ENCODE measurements around the gene TRIP6. TPM values are rescaled to one million over a fixed set of nuclear protein-coding genes. Genes with fewer than 3 reads are reported as not detected.

TRIP6 gene
- polyA plus RNA-seq, 3 donors = 37.1 to 57.1 (median 51.7) TPM

DNA sequence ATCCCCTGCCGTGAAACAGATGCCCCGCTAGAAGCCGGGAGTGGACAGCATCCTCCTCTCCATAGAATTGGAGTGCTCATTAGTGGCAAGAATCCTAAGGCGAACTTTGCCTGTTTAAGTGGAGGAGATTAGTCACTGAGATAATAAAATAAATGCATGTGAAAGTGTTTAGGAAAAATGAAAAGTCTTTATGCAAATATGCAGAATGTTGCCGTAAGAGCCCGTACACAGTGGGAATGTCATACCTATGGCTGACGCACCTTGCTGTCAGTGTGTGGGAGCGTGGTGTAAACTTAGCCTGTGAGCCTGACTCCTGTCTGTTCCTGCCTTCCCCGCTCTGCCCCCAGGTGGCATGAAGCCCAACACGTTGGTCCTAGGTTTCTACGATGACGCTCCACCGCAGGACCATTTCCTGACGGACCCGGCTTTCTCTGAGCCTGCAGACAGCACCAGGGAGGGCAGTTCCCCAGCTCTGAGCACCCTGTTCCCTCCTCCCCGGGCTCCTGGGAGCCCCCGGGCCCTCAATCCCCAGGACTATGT is 1.7 kb upstream of the TRIP6 start:
- no peak overlapping the region for H3K27ac ChIP-seq (ENCODE audit: low read depth, low read length)
- 51 to 91% (median 64%) methylated on average over 17 of the region's 17 CpGs for WGBS, 3 donors

DNA sequence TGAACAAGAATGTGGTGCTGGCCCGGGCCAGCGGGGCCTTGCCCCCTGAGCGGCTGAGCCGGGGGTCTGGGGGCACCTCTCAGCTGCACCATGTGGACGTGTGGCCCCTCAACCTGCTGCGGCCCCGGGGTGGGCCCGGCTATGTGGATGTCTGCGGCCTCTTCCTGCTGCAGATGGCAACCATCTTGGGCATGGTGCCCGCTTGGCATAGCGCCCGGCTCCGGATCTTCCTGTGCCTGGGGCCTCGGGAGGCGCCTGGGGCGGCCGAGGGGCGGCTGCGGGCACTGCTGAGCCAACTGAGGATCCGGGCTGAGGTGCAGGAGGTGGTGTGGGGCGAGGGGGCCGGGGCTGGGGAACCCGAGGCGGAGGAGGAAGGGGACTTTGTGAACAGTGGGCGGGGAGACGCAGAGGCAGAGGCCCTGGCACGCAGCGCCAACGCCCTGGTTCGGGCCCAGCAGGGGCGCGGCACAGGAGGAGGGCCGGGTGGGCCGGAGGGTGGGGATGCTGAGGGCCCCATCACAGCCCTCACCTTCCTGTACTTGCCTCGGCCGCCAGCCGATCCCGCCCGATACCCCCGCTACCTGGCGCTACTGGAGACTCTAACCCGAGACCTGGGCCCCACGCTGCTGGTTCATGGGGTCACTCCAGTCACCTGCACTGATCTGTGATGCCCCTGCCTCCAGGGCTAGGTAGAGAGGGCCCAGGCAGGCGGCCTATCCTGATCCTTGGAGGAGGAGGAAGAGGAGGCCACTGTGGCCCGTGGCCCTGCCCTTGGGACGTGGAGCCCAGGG is 1.1 kb upstream of the TRIP6 start:
- 31 to 59% (median 48%) methylated on average over 43 to 46 of the region's 46 CpGs for WGBS, 3 donors

DNA sequence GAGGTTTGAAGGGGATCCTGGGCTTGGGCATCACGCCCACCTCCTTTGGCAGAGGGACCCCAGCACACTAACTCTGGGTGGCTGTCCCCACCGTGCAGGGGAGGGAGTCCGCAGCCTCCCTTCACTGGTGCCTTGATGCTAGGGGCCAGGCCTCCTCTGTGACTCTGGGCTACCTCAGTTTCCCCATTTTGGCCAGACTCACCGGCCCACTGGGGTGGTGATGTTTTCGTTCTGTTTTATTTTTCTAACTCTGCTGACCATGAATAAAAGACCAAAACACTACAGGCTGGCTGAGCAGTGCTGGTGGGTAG is 503 bp upstream of the TRIP6 start:
- H3K27ac ChIP-seq (ENCODE audit: low read depth, low read length) = peak overlapping the region; percentile 42
- 35 to 70% (median 44%) methylated on average over 5 of the region's 5 CpGs for WGBS, 3 donors

More for the DNA sequence above, 1.1 kb upstream of the TRIP6 start:
- H3K27ac ChIP-seq (ENCODE audit: low read depth, low read length) = no peak overlapping the region

DNA sequence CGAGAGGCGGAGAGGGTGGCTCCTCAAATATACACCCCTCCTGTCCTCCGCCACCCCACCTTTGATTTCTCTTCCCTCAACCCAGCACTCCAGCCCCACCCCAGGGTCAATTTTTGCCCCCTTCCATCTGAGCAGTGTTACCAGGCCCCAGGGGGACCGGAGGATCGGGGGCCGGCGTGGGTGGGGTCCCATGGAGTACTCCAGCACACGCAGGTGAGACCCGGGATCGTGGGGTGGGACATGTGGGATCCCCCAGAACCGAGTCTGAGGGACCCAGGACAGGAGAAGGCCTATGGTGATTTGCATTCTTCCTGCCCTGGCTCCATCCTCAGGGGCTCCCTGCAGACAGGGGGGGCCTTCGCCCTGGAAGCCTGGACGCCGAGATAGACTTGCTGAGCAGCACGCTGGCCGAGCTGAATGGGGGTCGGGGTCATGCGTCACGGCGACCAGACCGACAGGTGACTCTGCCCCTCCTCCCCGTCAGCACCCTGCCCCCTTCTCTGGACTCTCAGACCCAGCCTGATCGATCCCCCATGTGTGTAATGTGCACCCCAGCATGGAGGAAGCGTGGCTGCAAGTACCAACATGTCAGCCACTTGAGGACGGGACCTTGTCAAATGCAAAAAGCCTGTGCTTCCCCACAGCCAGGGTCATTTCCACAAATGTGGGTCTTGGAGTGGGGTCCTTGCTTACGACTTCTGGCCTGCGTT is 744 bp downstream of the TRIP6 start:
- H3K27ac ChIP-seq (ENCODE audit: low read depth, low read length) = peak overlapping the region; percentile 36
- 30 to 35% (median 32%) methylated on average over 22 to 27 of the region's 27 CpGs for WGBS, 3 donors

DNA sequence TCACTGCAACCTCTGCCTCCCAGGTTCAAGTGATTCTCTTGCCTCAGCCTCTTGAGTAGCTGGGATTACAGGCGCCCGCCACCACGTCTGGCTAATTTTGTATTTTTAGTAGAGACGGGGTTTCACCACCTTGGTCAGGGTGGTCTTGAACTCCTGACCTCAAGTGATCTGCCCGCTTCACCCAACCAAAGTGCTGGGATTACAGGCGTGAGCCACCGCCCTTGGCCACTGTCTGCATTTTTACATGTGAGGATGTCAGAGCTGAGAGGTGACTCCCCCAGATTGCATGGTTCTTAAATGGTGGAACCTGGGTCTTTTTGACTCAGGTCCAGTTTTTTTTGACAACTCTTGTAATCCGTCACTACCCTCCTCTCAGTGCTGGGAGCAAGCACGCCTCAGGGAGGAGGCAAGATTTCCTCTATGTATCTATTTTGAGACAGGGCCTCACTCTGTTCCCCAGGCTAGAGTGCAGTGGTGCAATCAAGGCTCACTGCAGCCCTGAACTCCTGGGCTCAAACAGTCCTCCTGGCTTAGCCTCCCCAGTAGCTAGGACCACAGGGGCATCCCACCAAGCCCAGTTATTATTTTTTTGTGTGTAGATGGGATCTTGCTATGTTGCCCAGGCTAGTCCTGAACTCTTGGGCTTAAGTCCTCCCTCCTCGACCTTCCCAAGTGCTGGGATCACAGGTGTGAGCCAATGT is 6.6 kb downstream of the TRIP6 start:
- H3K27ac ChIP-seq (ENCODE audit: low read depth, low read length) = no peak overlapping the region
- WGBS, 3 donors = 78 to 90% (median 89%) methylated on average over 10 of the region's 10 CpGs

DNA sequence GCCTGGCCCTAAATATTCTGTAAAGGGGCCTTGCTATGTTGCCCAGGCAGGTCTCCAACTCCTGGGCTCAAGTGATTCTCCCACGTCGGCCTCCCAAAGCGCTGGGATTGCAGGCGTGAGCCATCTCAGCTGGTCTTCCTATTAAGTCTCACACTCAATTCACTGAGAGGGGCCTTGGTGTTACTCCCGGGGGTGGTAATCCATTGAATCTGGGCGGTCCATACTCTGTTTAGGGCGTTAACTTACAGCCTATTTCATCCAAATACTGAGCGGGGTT is 7.1 kb downstream of the TRIP6 start:
- peak overlapping the region; percentile 19 for H3K27ac ChIP-seq (ENCODE audit: low read depth, low read length)
- WGBS, 3 donors = 53 to 64% (median 56%) methylated on average over 8 of the region's 8 CpGs

DNA sequence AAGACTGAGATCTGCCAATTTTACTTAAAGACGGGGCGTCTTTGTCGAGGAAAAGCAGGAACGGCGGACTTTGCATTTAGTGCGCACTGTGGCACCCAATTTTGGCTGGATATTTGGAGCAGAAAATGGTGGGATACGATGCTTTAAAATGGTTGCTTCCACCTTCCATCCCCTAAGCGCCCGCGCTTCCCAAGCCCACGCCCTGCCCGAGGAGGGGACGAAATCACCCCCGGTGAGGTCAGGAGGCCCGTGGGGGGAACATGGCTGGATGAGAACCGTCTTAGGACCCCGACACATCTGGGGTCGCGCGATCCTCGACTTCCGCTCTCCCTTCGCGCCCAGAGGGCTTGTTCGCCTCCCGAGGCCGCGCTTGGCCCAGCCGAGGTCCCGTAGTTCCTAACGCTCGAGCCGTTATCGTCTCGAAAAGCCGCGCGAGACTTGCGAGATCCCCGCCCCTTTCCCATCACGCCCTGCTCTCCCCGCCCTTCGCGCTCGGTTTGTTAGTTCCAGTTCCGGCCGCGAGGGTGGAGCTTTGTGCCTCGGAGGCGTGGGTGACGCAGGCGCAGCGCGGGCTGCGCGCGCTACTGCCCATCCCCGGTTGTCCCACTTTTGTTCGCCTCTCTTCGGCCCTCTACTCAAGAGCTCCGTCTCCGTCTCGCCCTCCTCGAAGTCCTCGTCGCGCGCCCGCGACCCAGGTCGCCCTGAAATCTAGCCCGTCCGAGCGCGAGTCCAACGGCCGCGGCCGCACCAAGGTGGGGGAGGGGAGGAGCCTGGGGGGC is 7.6 kb downstream of the TRIP6 start, which contains the start of gene SRRT:
Gene SRRT (plus strand): TSS at position 527 of the 779 bp plus-strand sequence. CDS start 488 bp downstream, outside the sequence.
- peak within 1 kb of the TSS; percentile 86 for H3K27ac ChIP-seq (ENCODE audit: low read depth, low read length)
- WGBS, 3 donors = 1 to 3% (median 2%) methylated on average over 60 to 79 of the region's 79 CpGs

DNA sequence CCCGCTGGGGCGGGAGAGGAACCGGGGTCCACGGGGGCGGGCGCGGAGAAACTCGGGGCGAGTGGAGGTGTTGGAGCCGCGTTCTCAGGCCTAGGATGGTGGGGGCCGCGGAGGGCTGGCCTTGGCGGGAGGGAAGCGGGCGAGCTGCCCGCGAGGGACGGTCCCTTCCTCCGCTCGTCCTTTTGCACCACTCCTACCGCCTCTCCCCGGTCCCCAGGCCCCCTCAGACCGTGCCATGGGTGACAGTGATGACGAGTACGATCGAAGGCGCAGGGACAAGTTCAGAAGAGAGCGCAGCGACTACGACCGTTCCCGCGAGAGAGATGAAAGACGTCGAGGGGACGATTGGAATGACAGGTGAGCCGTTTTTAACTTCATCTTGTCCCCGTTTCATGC is 8.2 kb downstream of the TRIP6 start:
- H3K27ac ChIP-seq (ENCODE audit: low read depth, low read length) = peak overlapping the region; percentile 86
- 1% methylated on average over 28 to 39 of the region's 39 CpGs for WGBS, 3 donors

DNA sequence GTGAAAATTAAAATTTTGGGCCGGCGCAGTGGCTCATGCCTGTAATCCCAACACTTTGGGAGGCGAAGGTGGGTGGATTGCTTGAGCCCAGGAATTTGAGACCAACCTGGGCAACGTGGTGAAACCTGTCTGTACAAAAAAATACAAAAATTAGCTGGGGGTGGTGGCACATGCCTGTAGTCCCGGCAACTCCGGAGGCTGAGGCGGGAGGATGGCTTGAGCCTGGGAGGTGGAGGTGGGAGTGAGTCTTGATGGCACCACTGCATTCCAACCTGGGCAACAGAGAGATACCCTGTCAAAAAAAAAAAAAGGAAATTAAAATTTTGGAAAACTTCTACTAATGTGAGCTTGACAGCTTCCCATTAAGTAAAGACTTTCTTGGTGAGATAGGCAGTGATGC is 10.8 kb downstream of the TRIP6 start:
- 77 to 85% (median 78%) methylated on average over 7 of the region's 7 CpGs for WGBS, 3 donors
- no peak overlapping the region for H3K27ac ChIP-seq (ENCODE audit: low read depth, low read length)

DNA sequence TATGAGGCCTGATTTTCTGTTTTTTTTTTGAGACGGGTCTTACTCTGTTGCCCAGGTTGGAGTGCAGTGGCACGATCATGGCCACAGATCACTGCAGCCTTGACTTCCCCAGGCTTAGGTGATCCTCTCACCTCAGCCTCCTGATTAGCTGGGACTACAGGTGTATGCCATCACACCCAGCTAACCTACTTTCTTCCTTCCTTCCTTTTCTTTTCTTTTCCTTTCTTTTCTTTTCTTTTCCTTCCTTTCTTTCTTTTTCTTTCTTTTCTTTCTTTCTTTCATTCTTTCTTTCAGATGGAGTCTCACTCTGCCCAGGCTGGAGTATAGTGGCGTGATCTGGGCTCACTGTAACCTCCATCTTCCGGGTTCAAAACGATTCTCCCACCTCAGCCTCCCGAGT is 11.5 kb downstream of the TRIP6 start:
- WGBS, 3 donors = 71 to 88% (median 80%) methylated on average over 6 of the region's 6 CpGs
- H3K27ac ChIP-seq (ENCODE audit: low read depth, low read length) = no peak overlapping the region

DNA sequence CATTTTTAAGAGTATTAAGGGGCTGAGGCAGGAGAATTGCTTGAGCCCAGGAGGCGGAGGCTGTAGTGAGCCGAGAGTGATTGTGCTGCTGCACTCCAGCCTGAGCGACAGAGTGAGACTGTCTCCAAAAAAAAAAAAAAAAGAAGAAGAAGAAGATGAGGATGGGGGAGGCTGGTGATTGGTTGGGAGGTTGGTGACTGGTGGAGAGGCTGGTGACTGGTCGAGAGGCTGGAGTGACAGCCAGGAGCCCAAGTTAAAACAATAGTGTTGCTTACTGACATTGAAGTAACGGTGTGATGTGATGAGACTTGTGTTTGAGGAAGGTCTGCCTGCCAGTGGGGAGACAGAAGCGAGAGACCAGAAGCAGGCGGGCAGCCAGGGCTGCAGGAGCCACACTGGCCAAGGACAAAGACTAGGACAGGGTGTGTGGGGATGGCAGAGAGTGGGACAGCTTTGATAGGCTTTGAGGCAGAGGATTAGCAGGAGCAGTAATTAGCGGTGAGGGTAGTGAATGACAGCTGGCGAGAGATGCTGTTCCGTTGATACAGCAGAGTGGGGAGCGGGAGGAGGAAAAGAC is 12.6 kb downstream of the TRIP6 start:
- H3K27ac ChIP-seq (ENCODE audit: low read depth, low read length) = no peak overlapping the region
- 79 to 89% (median 86%) methylated on average over 11 of the region's 11 CpGs for WGBS, 3 donors

DNA sequence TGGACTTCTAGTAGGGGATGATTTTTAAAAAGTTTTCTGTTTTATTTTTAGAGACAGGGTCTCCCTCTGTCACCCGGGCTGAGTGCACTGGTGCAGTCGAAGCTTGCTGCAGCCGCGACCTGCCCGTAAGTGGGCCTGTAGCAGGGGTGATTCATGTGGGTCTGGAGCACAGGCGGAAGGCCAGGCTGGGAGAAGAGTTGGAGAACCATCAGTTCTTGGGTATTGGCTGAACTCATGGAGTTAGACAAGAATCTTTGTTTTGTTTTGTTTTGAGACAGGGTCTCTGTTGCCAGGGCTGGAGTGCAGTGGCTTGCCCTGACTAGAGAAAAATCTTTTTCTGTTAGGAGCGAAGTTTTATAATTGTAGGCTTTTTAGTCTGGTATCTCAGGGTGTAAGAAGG is 13.5 kb downstream of the TRIP6 start:
- no peak overlapping the region for H3K27ac ChIP-seq (ENCODE audit: low read depth, low read length)
- 89% methylated on average over 7 of the region's 7 CpGs for WGBS, 3 donors

DNA sequence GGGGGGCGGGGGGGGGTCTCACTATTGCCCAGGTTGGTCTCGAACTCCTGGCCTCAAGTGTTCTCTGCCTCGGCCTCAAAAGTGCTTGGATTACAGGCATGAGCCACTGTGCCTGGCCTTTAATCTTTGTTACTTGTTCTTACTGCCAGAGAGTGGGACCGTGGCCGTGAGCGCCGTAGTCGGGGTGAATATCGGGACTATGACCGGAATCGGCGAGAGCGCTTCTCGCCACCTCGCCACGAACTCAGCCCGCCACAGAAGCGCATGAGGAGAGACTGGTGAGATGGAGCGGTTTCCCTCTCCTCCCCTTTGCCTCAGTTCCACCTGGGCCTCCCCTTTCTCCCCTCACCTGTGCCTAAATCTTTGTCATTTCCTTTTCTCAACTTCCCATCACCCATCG is 13.9 kb downstream of the TRIP6 start:
- WGBS, 3 donors = 95 to 98% (median 96%) methylated on average over 19 to 20 of the region's 20 CpGs
- no peak overlapping the region for H3K27ac ChIP-seq (ENCODE audit: low read depth, low read length)

DNA sequence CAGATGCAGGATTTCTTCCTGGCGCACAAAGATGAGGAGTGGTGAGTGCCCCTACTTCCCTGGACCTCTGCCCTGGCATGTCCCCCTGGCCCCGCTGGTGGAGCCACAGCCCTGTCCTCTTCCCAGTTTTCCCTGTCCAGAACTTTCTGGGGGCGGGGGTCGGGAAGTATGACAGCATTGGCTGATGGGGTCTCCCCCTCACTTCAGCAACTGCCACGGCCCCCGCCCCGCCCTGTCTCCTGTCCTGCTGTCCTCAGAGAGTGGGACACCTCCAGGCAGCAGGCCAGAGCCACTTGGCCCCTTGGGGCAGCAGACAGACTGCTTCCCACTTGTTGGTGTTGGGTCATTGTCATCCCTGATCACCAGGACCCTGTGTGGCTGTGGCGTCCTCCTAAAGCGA is 15.0 kb downstream of the TRIP6 start:
- no peak overlapping the region for H3K27ac ChIP-seq (ENCODE audit: low read depth, low read length)
- 93 to 96% (median 95%) methylated on average over 9 of the region's 9 CpGs for WGBS, 3 donors

DNA sequence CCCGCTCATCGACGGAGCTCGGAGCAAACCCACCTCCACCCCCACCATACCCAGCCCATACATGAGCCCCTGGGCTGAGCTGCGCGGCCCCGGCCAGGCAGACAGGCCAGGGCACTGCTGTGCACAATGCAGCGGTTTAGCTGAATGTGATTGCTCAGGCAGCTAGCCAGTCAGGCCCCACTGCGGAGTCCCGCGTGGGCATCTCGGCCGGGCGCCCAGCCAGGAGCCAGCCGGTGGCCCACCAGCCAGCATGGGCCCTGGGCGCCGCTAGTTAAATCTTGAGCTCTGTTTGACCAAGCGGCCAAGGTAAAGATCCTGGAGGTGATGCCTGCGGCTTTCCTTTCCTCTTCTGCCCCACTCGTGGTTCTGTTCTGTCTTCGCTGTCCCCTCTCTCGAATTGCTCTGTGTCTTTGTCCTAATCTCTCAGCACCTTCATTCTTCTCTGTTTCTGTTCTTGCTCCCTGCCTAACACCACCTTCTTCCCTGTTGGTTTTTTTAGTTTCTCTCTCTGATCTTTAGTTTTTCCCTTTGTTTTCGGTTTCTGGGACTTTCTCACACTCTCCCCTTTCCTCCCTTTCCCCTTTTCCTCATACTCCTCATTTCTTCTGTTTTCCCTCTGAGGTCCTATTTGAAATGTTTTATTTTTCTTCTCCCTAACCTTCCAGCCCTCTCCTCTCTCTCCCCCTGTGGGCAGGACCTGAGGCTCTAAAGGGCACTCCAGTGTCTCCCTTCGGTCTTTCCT is 15.8 kb downstream of the TRIP6 start:
- WGBS, 3 donors = 93 to 94% (median 94%) methylated on average over 20 to 24 of the region's 24 CpGs
- H3K27ac ChIP-seq (ENCODE audit: low read depth, low read length) = no peak overlapping the region

DNA sequence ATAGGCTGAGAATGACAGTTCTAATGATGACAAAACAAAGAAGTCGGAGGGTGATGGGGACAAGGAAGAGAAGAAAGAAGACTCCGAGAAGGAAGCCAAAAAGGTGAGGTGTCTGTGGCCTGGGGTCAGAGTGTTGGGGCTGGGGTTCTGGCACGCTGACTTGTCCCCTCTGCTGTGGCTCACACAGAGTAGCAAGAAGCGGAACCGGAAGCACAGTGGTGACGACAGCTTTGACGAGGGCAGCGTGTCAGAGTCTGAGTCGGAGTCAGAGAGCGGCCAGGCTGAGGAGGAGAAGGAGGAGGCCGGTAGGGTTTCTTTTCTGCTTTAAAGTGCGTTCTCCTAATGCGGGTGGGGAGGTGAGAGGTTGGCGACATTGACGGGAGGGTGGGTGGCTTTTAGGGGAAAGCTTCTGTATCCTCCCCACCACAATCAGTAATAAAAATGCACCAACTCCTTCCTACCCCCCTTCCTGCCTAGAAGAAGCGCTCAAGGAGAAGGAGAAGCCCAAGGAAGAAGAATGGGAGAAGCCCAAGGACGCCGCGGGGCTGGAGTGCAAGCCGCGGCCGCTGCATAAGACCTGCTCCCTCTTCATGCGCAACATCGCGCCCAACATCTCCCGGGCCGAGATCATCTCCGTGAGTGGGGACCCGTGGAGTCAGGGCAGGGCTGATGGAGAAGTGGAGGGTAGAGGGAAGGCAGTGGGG is 17.7 kb downstream of the TRIP6 start:
- 90 to 93% (median 91%) methylated on average over 29 of the region's 29 CpGs for WGBS, 3 donors
- H3K27ac ChIP-seq (ENCODE audit: low read depth, low read length) = no peak overlapping the region

All from adipose tissue (tissue), 3 donors.